Mucosa of stomach (tissue), 1 donor: ENCODE results near the gene SYTL4.

ENCODE experiments used
- H3K27me3 ChIP-seq: one replicate; pipeline ENCODE4 v1.7.0; 2013; ENCODE audit warnings: mild to moderate bottlenecking, low read length; ENCODE audit not compliant: control insufficient read depth, insufficient read depth
- H3K36me3 ChIP-seq: one replicate; pipeline ENCODE4 v1.7.0; 2013; ENCODE audit warnings: low read length; ENCODE audit not compliant: control insufficient read depth, insufficient read depth
- H3K4me1 ChIP-seq: one replicate; pipeline ENCODE4 v1.7.0; 2013; ENCODE audit warnings: mild to moderate bottlenecking, low read length; ENCODE audit not compliant: control insufficient read depth, insufficient read depth
- H3K4me3 ChIP-seq: one replicate; pipeline ENCODE4 v1.7.0; 2013; ENCODE audit warnings: low read length
- H3K9ac ChIP-seq: one replicate; pipeline ENCODE4 v1.7.0; 2013; ENCODE audit warnings: mild to moderate bottlenecking, low read length, moderate library complexity
- H3K9me3 ChIP-seq: one replicate; pipeline ENCODE4 v1.7.0; 2013; ENCODE audit warnings: mild to moderate bottlenecking, low read length, moderate library complexity; ENCODE audit not compliant: control insufficient read depth
- donor health status: Pancreatic carcinoma.

Gene SYTL4

GRCh38 chrX:100720301-100720700, 11.6 kb downstream of the SYTL4 start:
- no peaks in the 10 kb centered on the region for H3K9me3 ChIP-seq
- H3K9ac ChIP-seq: no peak overlapping the region
- H3K36me3 ChIP-seq: no peaks in the 10 kb centered on the region
- peaks cover 3% of the 10 kb centered on the region for H3K4me1 ChIP-seq
- H3K27me3 ChIP-seq: no peaks in the 10 kb centered on the region
- H3K4me3 ChIP-seq: no peak overlapping the region

GRCh38 chrX:100719139-100719538, 12.8 kb downstream of the SYTL4 start:
- Histone ChIP-seq H3K9ac (no peak overlapping the region), H3K4me3 (no peak overlapping the region), H3K4me1 (peaks cover 3% of the 10 kb centered on the region), H3K27me3 (no peaks in the 10 kb centered on the region), H3K36me3 (no peaks in the 10 kb centered on the region), H3K9me3 (no peaks in the 10 kb centered on the region)

DNA sequence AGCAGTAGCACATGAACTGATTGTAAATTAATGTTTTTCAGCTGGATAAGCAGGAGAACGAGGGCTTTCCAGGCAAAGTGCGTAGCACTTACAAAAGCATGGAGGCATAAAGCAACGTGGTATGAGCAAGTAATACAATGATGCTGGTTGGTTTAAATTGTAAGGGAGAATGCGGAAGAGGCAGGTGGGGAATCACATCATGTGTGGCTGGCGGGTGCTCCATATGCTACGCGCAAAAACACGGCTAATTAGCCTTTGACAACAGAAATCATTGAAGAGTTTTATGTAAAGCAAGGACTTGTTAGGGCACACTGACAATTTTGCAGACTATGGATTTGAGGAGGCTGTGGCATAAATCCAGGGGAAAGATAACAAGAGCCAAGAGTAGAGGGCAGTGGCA, 14.6 kb downstream of the SYTL4 start:
- H3K9ac ChIP-seq: no peak overlapping the region
- no peaks in the 10 kb centered on the region for H3K27me3 ChIP-seq
- no peak overlapping the region for H3K4me3 ChIP-seq
- no peaks in the 10 kb centered on the region for H3K9me3 ChIP-seq
- H3K4me1 ChIP-seq: peaks cover 3% of the 10 kb centered on the region
- no peaks in the 10 kb centered on the region for H3K36me3 ChIP-seq

- no peak overlapping the region for H3K4me3 ChIP-seq
- H3K4me1 ChIP-seq: no peaks in the 10 kb centered on the region
- H3K36me3 ChIP-seq: no peaks in the 10 kb centered on the region
- H3K9ac ChIP-seq: no peak overlapping the region
- no peaks in the 10 kb centered on the region for H3K27me3 ChIP-seq
- H3K9me3 ChIP-seq: no peaks in the 10 kb centered on the region
Observed at GRCh38 chrX:100710816-100711215, 21.1 kb downstream of the SYTL4 start.

DNA sequence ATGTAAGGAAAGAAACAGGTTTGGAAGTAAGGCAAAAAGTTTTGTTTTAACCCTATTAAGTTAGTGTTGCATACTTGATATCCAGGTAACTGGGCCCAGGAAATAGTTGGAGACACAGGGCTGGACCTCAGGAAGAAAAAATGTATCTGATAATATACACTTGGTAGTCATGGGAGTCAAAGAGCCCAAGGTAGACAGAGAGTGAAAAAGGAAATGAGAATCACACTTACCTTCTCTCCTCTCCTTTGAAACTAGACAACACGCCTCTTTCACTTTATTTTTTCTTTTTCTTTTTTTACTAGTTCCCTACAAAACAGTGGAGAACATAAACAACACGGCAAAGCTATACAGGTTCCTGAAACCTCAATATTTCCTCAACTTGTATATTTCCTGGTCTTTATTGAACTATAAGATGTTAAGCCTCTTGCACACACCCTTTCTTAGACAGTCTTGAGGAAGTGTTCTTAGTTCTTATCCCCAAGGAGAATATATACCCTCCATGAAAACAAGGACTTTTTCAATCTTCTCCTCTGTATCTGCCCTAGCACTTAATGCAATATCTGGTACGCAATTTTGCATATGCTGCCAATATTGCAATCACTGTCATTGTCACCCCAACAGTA, 27.2 kb downstream of the SYTL4 start:
- H3K9me3 ChIP-seq: no peaks in the 10 kb centered on the region
- H3K4me3 ChIP-seq: no peak overlapping the region
- no peaks in the 10 kb centered on the region for H3K4me1 ChIP-seq
- no peaks in the 10 kb centered on the region for H3K27me3 ChIP-seq
- no peak overlapping the region for H3K9ac ChIP-seq
- no peaks in the 10 kb centered on the region for H3K36me3 ChIP-seq

DNA sequence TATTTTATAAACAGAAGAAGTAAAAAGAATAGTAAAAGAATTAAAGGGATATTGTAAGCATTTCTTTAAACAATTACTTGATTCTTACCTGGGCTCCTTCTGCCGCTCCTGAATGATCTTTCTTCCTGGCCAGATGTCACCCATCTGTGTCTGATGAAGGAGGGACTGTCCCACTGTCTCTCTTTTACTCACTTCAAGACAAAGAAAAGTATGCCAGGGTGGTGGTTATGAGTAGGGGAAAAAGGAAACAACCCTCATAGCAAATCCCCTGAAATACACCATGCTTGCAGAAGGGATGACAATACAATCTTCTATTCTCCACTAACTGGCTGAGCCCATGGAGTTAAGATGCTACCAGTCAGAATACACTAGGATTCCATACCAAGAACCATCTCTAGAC, 31.1 kb downstream of the SYTL4 start:
- Histone ChIP-seq H3K36me3 (no peaks in the 10 kb centered on the region), H3K9me3 (no peaks in the 10 kb centered on the region), H3K4me3 (no peak overlapping the region), H3K4me1 (no peaks in the 10 kb centered on the region), H3K27me3 (no peaks in the 10 kb centered on the region), H3K9ac (no peak overlapping the region)

DNA sequence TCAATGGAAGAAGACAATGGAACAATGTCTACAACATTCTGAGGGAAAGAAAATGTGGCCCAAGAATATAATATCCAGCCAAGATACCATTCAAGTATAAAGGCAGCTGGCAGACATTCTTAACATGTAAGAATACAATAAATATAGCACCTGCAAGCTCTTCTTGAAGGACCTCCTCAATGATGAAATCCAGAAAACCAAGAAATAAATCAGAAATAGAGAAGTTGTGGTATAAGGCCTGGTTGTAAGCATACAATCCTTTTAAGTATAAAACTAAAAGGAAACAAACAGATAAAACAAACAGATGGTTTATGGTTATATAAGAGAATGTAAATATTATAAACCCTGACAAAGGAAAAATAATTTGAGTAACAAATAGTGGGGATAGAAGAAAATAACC, 33.4 kb downstream of the SYTL4 start:
- Histone ChIP-seq H3K9me3 (no peaks in the 10 kb centered on the region), H3K4me3 (no peak overlapping the region), H3K36me3 (no peaks in the 10 kb centered on the region), H3K27me3 (no peaks in the 10 kb centered on the region), H3K9ac (no peak overlapping the region), H3K4me1 (no peaks in the 10 kb centered on the region)

DNA sequence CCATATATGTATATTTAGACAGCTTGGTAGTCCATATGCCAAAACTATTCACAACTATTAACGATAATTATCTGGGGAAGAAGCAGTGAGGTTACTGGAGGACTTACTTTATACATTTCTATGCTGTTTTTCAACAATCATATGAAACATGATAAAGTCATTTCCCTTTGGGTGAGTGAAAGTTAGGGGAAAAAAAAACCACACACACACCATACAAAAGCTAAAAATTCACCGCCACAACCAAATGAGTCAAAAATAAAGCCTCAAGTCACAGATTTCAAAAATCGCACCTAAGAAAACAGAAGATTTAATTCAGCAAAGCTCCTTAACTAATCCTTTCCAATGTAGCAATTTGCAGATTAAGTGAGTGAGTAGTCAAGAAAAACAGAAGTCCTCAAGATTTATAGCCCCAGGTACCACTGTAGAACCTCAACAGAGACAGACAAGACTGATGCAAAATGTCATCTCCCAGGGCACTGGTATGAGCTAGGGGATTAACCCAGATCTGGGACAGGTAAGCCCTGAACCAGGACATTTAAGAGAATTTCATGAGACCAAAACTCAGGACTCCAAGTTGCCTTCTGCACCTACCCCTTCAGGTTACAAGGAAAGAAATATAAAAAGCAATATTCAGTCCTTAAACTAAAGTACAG, 35.1 kb downstream of the SYTL4 start:
- Histone ChIP-seq H3K4me1 (no peaks in the 10 kb centered on the region), H3K36me3 (no peaks in the 10 kb centered on the region), H3K4me3 (no peak overlapping the region), H3K9ac (no peak overlapping the region), H3K27me3 (no peaks in the 10 kb centered on the region), H3K9me3 (no peaks in the 10 kb centered on the region)

DNA sequence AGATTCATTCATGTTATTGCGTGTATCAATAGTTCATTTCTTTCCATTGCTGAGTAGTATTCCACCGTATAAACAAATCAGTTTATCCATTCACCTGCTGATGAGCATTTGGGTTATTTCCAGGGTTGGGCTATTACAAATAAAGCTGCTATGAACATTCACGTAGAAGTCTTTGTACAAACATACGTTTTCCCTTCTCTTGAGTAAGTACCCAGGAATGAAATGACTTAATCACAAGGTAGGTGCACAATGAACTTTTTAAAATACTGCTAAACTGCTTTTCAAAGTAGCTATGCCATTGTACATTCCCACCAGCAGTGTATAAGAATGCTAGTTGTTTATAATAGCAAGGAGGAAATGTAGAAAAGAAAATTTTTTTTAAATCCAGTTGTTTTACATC, 35.9 kb downstream of the SYTL4 start:
- no peaks in the 10 kb centered on the region for H3K9me3 ChIP-seq
- H3K4me3 ChIP-seq: no peak overlapping the region
- no peaks in the 10 kb centered on the region for H3K27me3 ChIP-seq
- H3K36me3 ChIP-seq: no peaks in the 10 kb centered on the region
- H3K4me1 ChIP-seq: no peaks in the 10 kb centered on the region
- H3K9ac ChIP-seq: no peak overlapping the region

DNA sequence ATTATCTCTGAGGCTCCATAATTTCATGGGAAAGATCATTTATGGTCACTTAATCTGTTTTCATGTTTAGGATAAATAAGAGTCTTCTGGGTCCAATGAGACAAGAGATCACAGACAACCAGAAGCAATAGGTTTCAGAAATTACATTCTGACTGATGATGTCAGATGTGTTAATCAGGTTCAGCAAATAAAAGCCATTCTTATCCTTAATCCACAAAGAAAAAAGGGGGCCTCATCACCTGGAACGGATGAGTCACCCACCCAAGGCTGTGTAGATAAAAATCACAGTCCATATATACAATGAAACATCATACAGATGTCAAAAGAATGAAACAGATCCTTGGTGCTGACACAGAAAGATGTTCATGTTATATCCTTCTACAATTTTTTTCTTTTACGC, 36.6 kb downstream of the SYTL4 start:
- Histone ChIP-seq H3K36me3 (no peaks in the 10 kb centered on the region), H3K27me3 (no peaks in the 10 kb centered on the region), H3K4me1 (no peaks in the 10 kb centered on the region), H3K9me3 (no peaks in the 10 kb centered on the region), H3K9ac (no peak overlapping the region), H3K4me3 (no peak overlapping the region)

GRCh38 chrX:100687546-100687945, 44.4 kb downstream of the SYTL4 start:
- no peaks in the 10 kb centered on the region for H3K9me3 ChIP-seq
- H3K4me1 ChIP-seq: no peaks in the 10 kb centered on the region
- H3K4me3 ChIP-seq: no peak overlapping the region
- no peaks in the 10 kb centered on the region for H3K36me3 ChIP-seq
- H3K27me3 ChIP-seq: no peaks in the 10 kb centered on the region
- no peak overlapping the region for H3K9ac ChIP-seq

DNA sequence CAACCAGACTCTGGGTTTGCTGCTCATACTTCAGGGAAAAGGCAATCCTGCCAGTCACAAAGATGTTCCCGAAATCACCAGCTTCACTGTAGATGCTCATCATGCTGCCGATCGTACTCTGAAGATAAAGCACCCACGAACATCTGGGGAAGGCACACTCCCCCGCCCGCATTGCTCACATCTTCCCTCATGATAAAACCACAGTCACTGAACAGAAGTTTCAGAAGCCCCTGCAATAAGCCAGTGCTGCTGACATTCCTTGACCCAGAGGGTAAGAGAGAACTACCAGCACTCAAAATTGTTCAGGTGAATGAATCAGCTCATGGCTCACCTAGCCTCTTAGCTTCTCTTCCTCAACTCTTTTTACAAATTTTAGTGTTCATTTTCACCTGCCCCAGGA, 44.8 kb downstream of the SYTL4 start:
- no peaks in the 10 kb centered on the region for H3K9me3 ChIP-seq

DNA sequence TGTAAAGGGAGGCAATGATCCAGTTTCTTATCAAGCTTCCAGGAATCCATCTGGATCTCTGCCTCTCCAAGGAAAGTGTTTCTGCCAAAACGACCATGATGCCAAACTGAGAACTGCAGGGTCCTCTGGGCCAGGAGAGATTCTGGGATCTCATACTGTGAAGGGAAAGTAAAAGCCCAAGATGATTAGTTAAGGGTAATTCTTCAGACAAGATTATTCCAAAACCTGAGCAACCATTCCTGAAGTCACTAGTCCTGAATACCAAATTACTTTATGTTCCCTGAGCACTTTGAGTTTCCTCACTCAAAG, 46.0 kb downstream of the SYTL4 start:
- no peak overlapping the region for H3K4me3 ChIP-seq
- no peaks in the 10 kb centered on the region for H3K9me3 ChIP-seq
- H3K27me3 ChIP-seq: no peaks in the 10 kb centered on the region
- no peaks in the 10 kb centered on the region for H3K4me1 ChIP-seq
- H3K36me3 ChIP-seq: no peaks in the 10 kb centered on the region
- H3K9ac ChIP-seq: no peak overlapping the region

More for the DNA sequence above, 44.8 kb downstream of the SYTL4 start:
- Histone ChIP-seq H3K9ac (no peak overlapping the region), H3K4me3 (no peak overlapping the region), H3K36me3 (no peaks in the 10 kb centered on the region), H3K4me1 (no peaks in the 10 kb centered on the region), H3K27me3 (no peaks in the 10 kb centered on the region)
